Measurements from ENCODE around the gene SETBP1.

GRCh38 chr18:44796429-44797428 lies 116.0 kb downstream of the SETBP1 start:
- TF ChIP-seq, protein P1, sequence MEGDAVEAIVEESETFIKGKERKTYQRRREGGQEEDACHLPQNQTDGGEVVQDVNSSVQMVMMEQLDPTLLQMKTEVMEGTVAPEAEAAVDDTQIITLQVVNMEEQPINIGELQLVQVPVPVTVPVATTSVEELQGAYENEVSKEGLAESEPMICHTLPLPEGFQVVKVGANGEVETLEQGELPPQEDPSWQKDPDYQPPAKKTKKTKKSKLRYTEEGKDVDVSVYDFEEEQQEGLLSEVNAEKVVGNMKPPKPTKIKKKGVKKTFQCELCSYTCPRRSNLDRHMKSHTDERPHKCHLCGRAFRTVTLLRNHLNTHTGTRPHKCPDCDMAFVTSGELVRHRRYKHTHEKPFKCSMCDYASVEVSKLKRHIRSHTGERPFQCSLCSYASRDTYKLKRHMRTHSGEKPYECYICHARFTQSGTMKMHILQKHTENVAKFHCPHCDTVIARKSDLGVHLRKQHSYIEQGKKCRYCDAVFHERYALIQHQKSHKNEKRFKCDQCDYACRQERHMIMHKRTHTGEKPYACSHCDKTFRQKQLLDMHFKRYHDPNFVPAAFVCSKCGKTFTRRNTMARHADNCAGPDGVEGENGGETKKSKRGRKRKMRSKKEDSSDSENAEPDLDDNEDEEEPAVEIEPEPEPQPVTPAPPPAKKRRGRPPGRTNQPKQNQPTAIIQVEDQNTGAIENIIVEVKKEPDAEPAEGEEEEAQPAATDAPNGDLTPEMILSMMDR (IDR thresholded peaks at IDR 0.05; ENCODE audit: control extremely low read depth in 1 of 3, insufficient read depth in 1 of 3, low read depth in 1 of 3, low read length in 3 of 3), result no peak
- no peak for TF ChIP-seq CEBPB (IDR thresholded peaks at IDR 0.05; ENCODE audit: low read depth, low read length)
- no peak for TF ChIP-seq POLR2AphosphoS5 (IDR thresholded peaks at IDR 0.05; ENCODE audit: low read depth, low read length)
- TF ChIP-seq SP1 (IDR thresholded peaks at IDR 0.05; ENCODE audit: low read depth, low read length), result no peak
- no peak for TF ChIP-seq RXRA (IDR thresholded peaks at IDR 0.05; ENCODE audit: insufficient read depth, low read depth, low read length)
- no peak for TF ChIP-seq CTBP2 (IDR thresholded peaks at IDR 0.05; ENCODE audit: borderline replicate concordance, insufficient read depth, insufficient read length, low read length)
- TF ChIP-seq POLR2A (IDR thresholded peaks at IDR 0.05; ENCODE audit: control extremely low read depth in 1 of 2, low read depth in 2 of 2, low read length in 2 of 2), result no peak
- TF ChIP-seq NRF1 (IDR thresholded peaks at IDR 0.05; ENCODE audit: low read depth, low read length), result no peak
- no peak for TF ChIP-seq MAX (IDR thresholded peaks at IDR 0.05)
- TF ChIP-seq RAD21 (IDR thresholded peaks at IDR 0.05 in 1 of 2, conservative IDR thresholded peaks at IDR 0.05 in 1 of 2; ENCODE audit: low read depth in 2 of 2, low read length in 2 of 2), result no peak
- no peak for TF ChIP-seq EP300 (IDR thresholded peaks at IDR 0.05; ENCODE audit: borderline replicate concordance in 1 of 2, low read depth in 2 of 2, low read length in 2 of 2)
- no peak for TF ChIP-seq SUZ12 (IDR thresholded peaks at IDR 0.05; ENCODE audit: low read length)
- TF ChIP-seq RBBP5 (IDR thresholded peaks at IDR 0.05; ENCODE audit: borderline replicate concordance, low read depth, low read length), result no peak

Data from H1 (cell line).